Liver (tissue), 9 donors: ENCODE results near the gene MGAT5. TPM values are rescaled to one million over a fixed set of nuclear protein-coding genes. Genes with fewer than 3 reads are reported as not detected.

Experiments
- DNase-seq: peaks from one replicate; pipeline ENCODE4 v3.0.0-alpha.2; 2017; ENCODE audit warnings: low spot score
- H3K27ac ChIP-seq, 2 donors: one replicate each; pipeline ENCODE4 v1.7.0; 2013; ENCODE audit warnings: inconsistent platforms in 2 of 2, low read length in 2 of 2, control low read depth in 1 of 2, low read depth in 1 of 2, mild to moderate bottlenecking in 1 of 2
- H3K27me3 ChIP-seq, 4 donors: one replicate each; pipeline versions ENCODE4 v1.6.1 to v1.7.0; 2013; ENCODE audit warnings: low read length in 3 of 4, inconsistent platforms in 1 of 4, mild to moderate bottlenecking in 1 of 4, moderate library complexity in 1 of 4; ENCODE audit not compliant: control insufficient read depth in 4 of 4, insufficient read depth in 4 of 4
- H3K36me3 ChIP-seq, 4 donors: one replicate each; pipeline versions ENCODE4 v1.6.1 to v1.7.0; 2013; ENCODE audit warnings: low read length in 3 of 4, mild to moderate bottlenecking in 3 of 4, low read depth in 1 of 4, moderate library complexity in 1 of 4; ENCODE audit not compliant: control insufficient read depth in 4 of 4, insufficient read depth in 3 of 4
- H3K4me1 ChIP-seq, 4 donors: one replicate each; pipeline versions ENCODE4 v1.6.1 to v1.7.0; 2013; ENCODE audit warnings: low read length in 3 of 4, mild to moderate bottlenecking in 3 of 4, moderate library complexity in 1 of 4; ENCODE audit not compliant: control insufficient read depth in 4 of 4, insufficient read depth in 4 of 4
- H3K4me3 ChIP-seq, 3 donors: one replicate each; pipeline versions ENCODE4 v1.6.1 to v1.7.0; 2013; ENCODE audit warnings: low read length in 3 of 3, control low read depth in 1 of 3, low read depth in 1 of 3, mild to moderate bottlenecking in 1 of 3
- H3K9ac ChIP-seq, 2 donors: one replicate each; pipeline ENCODE4 v1.7.0; 2013; ENCODE audit warnings: low read length in 2 of 2, mild to moderate bottlenecking in 2 of 2, moderate library complexity in 2 of 2, control low read depth in 1 of 2, low read depth in 1 of 2
- H3K9me3 ChIP-seq, 4 donors: one replicate each; pipeline versions ENCODE4 v1.6.1 to v1.7.0; 2013; ENCODE audit warnings: low read length in 3 of 4; ENCODE audit not compliant: control insufficient read depth in 4 of 4
- EGR1 ChIP-seq, 2 donors: IDR thresholded peaks; 2 replicates each; pipeline ENCODE4 v1.6.1; 2016 to 2018; ENCODE audit warnings: antibody characterized with exemption in 2 of 2, low read depth in 2 of 2
- FOXA1 ChIP-seq: IDR thresholded peaks from 2 replicates; pipeline ENCODE4 v1.6.1; 2016; ENCODE audit warnings: antibody characterized with exemption
- FOXA2 ChIP-seq: IDR thresholded peaks from 2 replicates; pipeline ENCODE4 v1.6.1; 2016; ENCODE audit warnings: antibody characterized with exemption
- GABPA ChIP-seq, 2 donors: IDR thresholded peaks in 1 of 2; conservative IDR thresholded peaks in 1 of 2; 2 replicates each; pipeline ENCODE4 v1.6.1; 2016; ENCODE audit warnings: antibody characterized with exemption in 2 of 2, mild to moderate bottlenecking in 1 of 2, moderate library complexity in 1 of 2
- HNF4A ChIP-seq, 2 donors: conservative IDR thresholded peaks; 2 replicates each; pipeline ENCODE4 v1.6.1; 2016; ENCODE audit warnings: antibody characterized with exemption in 2 of 2, mild to moderate bottlenecking in 2 of 2
- HNF4G ChIP-seq: IDR thresholded peaks from 2 replicates; pipeline ENCODE4 v1.6.1; 2016; ENCODE audit warnings: antibody characterized with exemption
- JUND ChIP-seq, 2 donors: IDR thresholded peaks; 2 replicates each; pipeline ENCODE4 v1.6.1; 2016; ENCODE audit warnings: antibody characterized with exemption in 2 of 2
- NR2F2 ChIP-seq: IDR thresholded peaks from 2 replicates; pipeline ENCODE4 v1.6.1; 2016; ENCODE audit warnings: antibody characterized with exemption
- RAD21 ChIP-seq, 2 donors: IDR thresholded peaks; 2 replicates each; pipeline ENCODE4 v1.6.1; 2016; ENCODE audit warnings: antibody characterized with exemption in 2 of 2, mild to moderate bottlenecking in 2 of 2
- RXRA ChIP-seq, 2 donors: IDR thresholded peaks; 2 replicates each; pipeline ENCODE4 v1.6.1; 2017 to 2018; ENCODE audit warnings: antibody characterized with exemption in 2 of 2, mild to moderate bottlenecking in 1 of 2
- SP1 ChIP-seq: IDR thresholded peaks from 2 replicates; pipeline ENCODE4 v1.6.1; 2018; ENCODE audit warnings: antibody characterized with exemption, mild to moderate bottlenecking
- TAF1 ChIP-seq: conservative IDR thresholded peaks from 2 replicates; pipeline ENCODE4 v1.6.1; 2016; ENCODE audit warnings: antibody characterized with exemption, mild to moderate bottlenecking
- YY1 ChIP-seq: IDR thresholded peaks from 2 replicates; pipeline ENCODE4 v1.6.1; 2016; ENCODE audit warnings: antibody characterized with exemption, mild to moderate bottlenecking
- WGBS: extraction: QIAGEN DNeasy Blood & Tissue Kit; methylation state at CpG from one replicate; pipeline ENCODE4 v1.1.7; 2013; 5-methylcytosine and 5-hydroxymethylcytosine counted together
- polyA plus RNA-seq, 2 donors: library from polyadenylated mRNA; stranded (reverse) in 1 of 2; unstranded in 1 of 2; fragments of 200-250 nt in 1 of 2; fragments of >200 nt in 1 of 2; fragmentation: Nextera tagmentation in 1 of 2; extraction: Ambion mirVana in 1 of 2; gene quantifications; one replicate each; pipeline versions ENCODE4 v1.2.1 to v1.2.3, GENCODE V29; 2013 to 2015
- total RNA-seq, 2 donors: library from RNA; depleted of rRNA; stranded (reverse); fragments of >200 nt; gene quantifications; one replicate each; pipeline ENCODE4 v1.2.3, GENCODE V29; 2014
- TF ChIP-seq, protein P1 (sequence below): fragments of 150-350 bp; IDR thresholded peaks from 2 replicates; pipeline ENCODE4 v1.5.1; 2017; ENCODE audit warnings: improper control_type of control experiment, low read depth, low read length; ENCODE audit not compliant: missing input control
- TF ChIP-seq, protein P2 (sequence below): IDR thresholded peaks from 2 replicates; pipeline ENCODE4 v1.6.1; 2016; ENCODE audit warnings: antibody characterized with exemption
- TF ChIP-seq, protein P3 (sequence below): IDR thresholded peaks from 2 replicates; pipeline ENCODE4 v1.6.1; 2016; ENCODE audit warnings: antibody characterized with exemption
- TF ChIP-seq, protein P4 (sequence below): IDR thresholded peaks from 2 replicates; pipeline ENCODE4 v1.6.1; 2016; ENCODE audit warnings: antibody characterized with exemption, mild to moderate bottlenecking
- TF ChIP-seq, protein P5 (sequence below): IDR thresholded peaks from 2 replicates; pipeline ENCODE4 v1.6.1; 2016; ENCODE audit warnings: antibody characterized with exemption
- donor health status: healthy.
- donor health status: healthy.
- donor health status: healthy.
- donor health status: healthy.
- donor health status: healthy.

Gene MGAT5
- total and polyA plus RNA-seq, 4 donors = 1.8 to 12.7 (median 5.6) TPM

DNA sequence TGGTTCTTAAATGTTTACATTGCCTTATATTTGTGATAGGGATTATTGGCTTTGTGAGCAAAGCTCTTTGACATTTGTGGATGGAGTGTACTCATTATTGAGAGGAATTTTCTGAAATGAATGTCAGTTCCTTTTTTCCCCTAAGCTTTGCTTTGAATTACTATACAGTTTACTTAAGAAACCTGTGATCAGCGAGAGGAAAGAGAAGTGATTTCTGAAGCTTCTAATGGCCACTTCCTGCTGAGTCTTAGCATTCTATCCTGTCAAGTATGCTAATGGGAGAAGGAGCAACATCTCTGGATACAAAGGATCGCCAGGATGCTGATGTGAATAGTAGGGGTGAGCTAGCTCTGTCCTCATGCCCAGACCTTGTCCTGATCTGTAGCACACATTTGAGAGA lies 47.8 kb upstream of the MGAT5 start:
- H3K4me3 ChIP-seq = no peak overlapping the region
- H3K36me3 ChIP-seq = no peaks in the 10 kb centered on the region
- TF ChIP-seq GABPA (IDR thresholded peaks at IDR 0.05 in 1 of 2, conservative IDR thresholded peaks at IDR 0.05 in 1 of 2) = no peak
- no peak for TF ChIP-seq RAD21 (IDR thresholded peaks at IDR 0.05)
- TF ChIP-seq TAF1 = no peak
- TF ChIP-seq, protein P1, sequence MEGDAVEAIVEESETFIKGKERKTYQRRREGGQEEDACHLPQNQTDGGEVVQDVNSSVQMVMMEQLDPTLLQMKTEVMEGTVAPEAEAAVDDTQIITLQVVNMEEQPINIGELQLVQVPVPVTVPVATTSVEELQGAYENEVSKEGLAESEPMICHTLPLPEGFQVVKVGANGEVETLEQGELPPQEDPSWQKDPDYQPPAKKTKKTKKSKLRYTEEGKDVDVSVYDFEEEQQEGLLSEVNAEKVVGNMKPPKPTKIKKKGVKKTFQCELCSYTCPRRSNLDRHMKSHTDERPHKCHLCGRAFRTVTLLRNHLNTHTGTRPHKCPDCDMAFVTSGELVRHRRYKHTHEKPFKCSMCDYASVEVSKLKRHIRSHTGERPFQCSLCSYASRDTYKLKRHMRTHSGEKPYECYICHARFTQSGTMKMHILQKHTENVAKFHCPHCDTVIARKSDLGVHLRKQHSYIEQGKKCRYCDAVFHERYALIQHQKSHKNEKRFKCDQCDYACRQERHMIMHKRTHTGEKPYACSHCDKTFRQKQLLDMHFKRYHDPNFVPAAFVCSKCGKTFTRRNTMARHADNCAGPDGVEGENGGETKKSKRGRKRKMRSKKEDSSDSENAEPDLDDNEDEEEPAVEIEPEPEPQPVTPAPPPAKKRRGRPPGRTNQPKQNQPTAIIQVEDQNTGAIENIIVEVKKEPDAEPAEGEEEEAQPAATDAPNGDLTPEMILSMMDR = no peak
- no peak for TF ChIP-seq HNF4G
- TF ChIP-seq RXRA (IDR thresholded peaks at IDR 0.05) = no peak
- no peak for TF ChIP-seq FOXA1
- TF ChIP-seq, protein P2, sequence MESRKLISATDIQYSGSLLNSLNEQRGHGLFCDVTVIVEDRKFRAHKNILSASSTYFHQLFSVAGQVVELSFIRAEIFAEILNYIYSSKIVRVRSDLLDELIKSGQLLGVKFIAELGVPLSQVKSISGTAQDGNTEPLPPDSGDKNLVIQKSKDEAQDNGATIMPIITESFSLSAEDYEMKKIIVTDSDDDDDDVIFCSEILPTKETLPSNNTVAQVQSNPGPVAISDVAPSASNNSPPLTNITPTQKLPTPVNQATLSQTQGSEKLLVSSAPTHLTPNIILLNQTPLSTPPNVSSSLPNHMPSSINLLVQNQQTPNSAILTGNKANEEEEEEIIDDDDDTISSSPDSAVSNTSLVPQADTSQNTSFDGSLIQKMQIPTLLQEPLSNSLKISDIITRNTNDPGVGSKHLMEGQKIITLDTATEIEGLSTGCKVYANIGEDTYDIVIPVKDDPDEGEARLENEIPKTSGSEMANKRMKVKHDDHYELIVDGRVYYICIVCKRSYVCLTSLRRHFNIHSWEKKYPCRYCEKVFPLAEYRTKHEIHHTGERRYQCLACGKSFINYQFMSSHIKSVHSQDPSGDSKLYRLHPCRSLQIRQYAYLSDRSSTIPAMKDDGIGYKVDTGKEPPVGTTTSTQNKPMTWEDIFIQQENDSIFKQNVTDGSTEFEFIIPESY = no peak
- TF ChIP-seq, protein P3, sequence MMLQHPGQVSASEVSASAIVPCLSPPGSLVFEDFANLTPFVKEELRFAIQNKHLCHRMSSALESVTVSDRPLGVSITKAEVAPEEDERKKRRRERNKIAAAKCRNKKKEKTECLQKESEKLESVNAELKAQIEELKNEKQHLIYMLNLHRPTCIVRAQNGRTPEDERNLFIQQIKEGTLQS = no peak
- no peak for TF ChIP-seq EGR1 (IDR thresholded peaks at IDR 0.05; ENCODE audit: low read depth in 2 of 2)
- TF ChIP-seq JUND (IDR thresholded peaks at IDR 0.05) = no peak
- TF ChIP-seq FOXA2 = no peak
- TF ChIP-seq NR2F2 = no peak
- TF ChIP-seq, protein P4, sequence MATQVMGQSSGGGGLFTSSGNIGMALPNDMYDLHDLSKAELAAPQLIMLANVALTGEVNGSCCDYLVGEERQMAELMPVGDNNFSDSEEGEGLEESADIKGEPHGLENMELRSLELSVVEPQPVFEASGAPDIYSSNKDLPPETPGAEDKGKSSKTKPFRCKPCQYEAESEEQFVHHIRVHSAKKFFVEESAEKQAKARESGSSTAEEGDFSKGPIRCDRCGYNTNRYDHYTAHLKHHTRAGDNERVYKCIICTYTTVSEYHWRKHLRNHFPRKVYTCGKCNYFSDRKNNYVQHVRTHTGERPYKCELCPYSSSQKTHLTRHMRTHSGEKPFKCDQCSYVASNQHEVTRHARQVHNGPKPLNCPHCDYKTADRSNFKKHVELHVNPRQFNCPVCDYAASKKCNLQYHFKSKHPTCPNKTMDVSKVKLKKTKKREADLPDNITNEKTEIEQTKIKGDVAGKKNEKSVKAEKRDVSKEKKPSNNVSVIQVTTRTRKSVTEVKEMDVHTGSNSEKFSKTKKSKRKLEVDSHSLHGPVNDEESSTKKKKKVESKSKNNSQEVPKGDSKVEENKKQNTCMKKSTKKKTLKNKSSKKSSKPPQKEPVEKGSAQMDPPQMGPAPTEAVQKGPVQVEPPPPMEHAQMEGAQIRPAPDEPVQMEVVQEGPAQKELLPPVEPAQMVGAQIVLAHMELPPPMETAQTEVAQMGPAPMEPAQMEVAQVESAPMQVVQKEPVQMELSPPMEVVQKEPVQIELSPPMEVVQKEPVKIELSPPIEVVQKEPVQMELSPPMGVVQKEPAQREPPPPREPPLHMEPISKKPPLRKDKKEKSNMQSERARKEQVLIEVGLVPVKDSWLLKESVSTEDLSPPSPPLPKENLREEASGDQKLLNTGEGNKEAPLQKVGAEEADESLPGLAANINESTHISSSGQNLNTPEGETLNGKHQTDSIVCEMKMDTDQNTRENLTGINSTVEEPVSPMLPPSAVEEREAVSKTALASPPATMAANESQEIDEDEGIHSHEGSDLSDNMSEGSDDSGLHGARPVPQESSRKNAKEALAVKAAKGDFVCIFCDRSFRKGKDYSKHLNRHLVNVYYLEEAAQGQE = no peak
- no peaks in the 10 kb centered on the region for H3K9me3 ChIP-seq
- WGBS = 78% methylated on average over 2 of the region's 2 CpGs
- DNase-seq = no peak
- no peaks in the 10 kb centered on the region for H3K4me1 ChIP-seq
- H3K27ac ChIP-seq = no peak overlapping the region
- no peak overlapping the region for H3K9ac ChIP-seq
- H3K27me3 ChIP-seq = no peaks in the 10 kb centered on the region

DNA sequence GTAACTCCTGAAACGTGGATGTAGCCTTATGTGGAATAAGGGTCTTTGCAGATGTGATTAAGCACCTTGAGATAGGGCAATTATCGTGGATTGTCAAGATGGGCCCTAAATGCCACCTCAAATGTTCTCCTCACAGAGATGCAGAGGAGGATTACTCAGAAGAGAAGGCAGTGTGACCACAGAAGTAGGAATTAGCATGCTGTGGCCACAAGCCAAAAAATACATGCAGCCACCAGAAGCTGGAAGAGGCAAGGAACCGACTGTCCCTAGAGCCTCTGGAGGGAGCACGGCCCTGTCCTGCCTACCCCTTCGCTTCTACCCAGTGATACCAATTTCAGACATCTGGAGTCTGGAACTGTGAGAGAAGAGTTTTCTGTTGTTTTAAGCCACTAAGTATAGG lies 47.3 kb upstream of the MGAT5 start:
- Histone ChIP-seq H3K9me3 (no peaks in the 10 kb centered on the region), H3K27me3 (no peaks in the 10 kb centered on the region), H3K4me1 (no peaks in the 10 kb centered on the region), H3K9ac (no peak overlapping the region), H3K27ac (no peak overlapping the region), H3K36me3 (no peaks in the 10 kb centered on the region), H3K4me3 (no peak overlapping the region)
- 90% methylated on average over 5 of the region's 5 CpGs for WGBS
- no peak for DNase-seq
- TF ChIP-seq NR2F2 = no peak
- TF ChIP-seq, protein P1 = no peak
- TF ChIP-seq FOXA1 = no peak
- no peak for TF ChIP-seq FOXA2
- no peak for TF ChIP-seq RXRA (IDR thresholded peaks at IDR 0.05)
- TF ChIP-seq, protein P3 = no peak
- no peak for TF ChIP-seq YY1
- TF ChIP-seq, protein P5, sequence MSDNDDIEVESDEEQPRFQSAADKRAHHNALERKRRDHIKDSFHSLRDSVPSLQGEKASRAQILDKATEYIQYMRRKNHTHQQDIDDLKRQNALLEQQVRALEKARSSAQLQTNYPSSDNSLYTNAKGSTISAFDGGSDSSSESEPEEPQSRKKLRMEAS = no peak
- TF ChIP-seq TAF1 = no peak
- TF ChIP-seq HNF4A (conservative IDR thresholded peaks at IDR 0.05) = no peak
- TF ChIP-seq SP1 = no peak
- no peak for TF ChIP-seq RAD21 (IDR thresholded peaks at IDR 0.05)
- TF ChIP-seq EGR1 (IDR thresholded peaks at IDR 0.05; ENCODE audit: low read depth in 2 of 2) = no peak
- TF ChIP-seq GABPA (IDR thresholded peaks at IDR 0.05 in 1 of 2, conservative IDR thresholded peaks at IDR 0.05 in 1 of 2) = no peak
- no peak for TF ChIP-seq JUND (IDR thresholded peaks at IDR 0.05)
